Ascending aorta (tissue), 2 donors: ENCODE measurements around the gene XKR7. TPM values are rescaled to one million over a fixed set of nuclear protein-coding genes. Genes with fewer than 3 reads are reported as not detected.

Source experiments
- DNase-seq, 2 donors: peaks; one replicate each; pipeline ENCODE4 v3.0.0-alpha.2; 2019; ENCODE audit warnings: low spot score in 2 of 2
- H3K27ac ChIP-seq, 2 donors: fragments of 200-600 bp; sonication (generic); one replicate each; pipeline ENCODE4 v1.5.1; 2016 to 2017; ENCODE audit warnings: mild to moderate bottlenecking in 1 of 2
- H3K27me3 ChIP-seq: fragments of 200-600 bp; sonication (generic); one replicate; pipeline ENCODE4 v1.5.1; 2017
- H3K36me3 ChIP-seq, 2 donors: fragments of 200-600 bp; sonication (generic); one replicate each; pipeline ENCODE4 v1.5.1; 2016
- H3K4me1 ChIP-seq, 2 donors: fragments of 200-600 bp; sonication (generic); one replicate each; pipeline ENCODE4 v1.5.1; 2016 to 2017; ENCODE audit warnings: mild to moderate bottlenecking in 1 of 2
- H3K4me3 ChIP-seq, 2 donors: fragments of 200-600 bp; sonication (generic); one replicate each; pipeline ENCODE4 v1.5.1; 2016 to 2017; ENCODE audit warnings: mild to moderate bottlenecking in 1 of 2
- H3K9me3 ChIP-seq, 2 donors: fragments of 200-600 bp; sonication (generic); one replicate each; pipeline ENCODE4 v1.5.1; 2016
- intact Hi-C: fragments of 100-400 bp; cut with DNase I; formaldehyde crosslinking; loops from one replicate; pipeline ENCODE4 v1.15.1; 2023
- total RNA-seq: library from RNA; depleted of rRNA; stranded (reverse); fragments of >200 nt; gene quantifications from one replicate; pipeline ENCODE4 v1.1.0, GENCODE V29; 2016
- TF ChIP-seq, protein P1 (sequence below), 3 experiments: fragments of 200-600 bp in 2 of 3; fragments of 450-650 bp in 1 of 3; sonication (generic) in 2 of 3; IDR thresholded peaks; one replicate each; pipeline ENCODE4 v1.5.1; 2016 to 2019; ENCODE audit warnings: antibody characterized with exemption in 3 of 3, mild to moderate bottlenecking in 1 of 3, moderate library complexity in 1 of 3

XKR7 gene
- total RNA-seq, 1 donor from 2014 or later, result not detected

DNA sequence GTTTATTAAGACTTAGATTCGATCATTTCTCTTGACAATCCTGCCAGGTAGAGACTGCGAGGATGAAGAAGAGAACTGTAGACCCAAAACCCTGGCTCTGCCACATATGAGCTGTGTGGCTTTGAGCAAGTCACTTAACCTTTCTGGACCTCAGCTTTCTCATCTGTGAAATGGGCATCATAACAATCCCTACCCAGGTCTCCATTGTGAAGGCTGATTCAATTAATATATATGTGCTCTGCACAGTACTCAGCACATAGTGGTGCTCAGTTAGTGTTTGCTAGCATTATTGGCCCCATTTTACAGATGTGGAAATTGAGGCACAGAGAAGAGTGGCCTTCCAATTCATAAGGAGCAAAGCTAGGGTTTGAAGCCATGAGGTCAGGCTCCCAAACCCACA lies 7.9 kb downstream of the XKR7 start:
- intact Hi-C loops, result no loop called here
- TF ChIP-seq, protein P1, sequence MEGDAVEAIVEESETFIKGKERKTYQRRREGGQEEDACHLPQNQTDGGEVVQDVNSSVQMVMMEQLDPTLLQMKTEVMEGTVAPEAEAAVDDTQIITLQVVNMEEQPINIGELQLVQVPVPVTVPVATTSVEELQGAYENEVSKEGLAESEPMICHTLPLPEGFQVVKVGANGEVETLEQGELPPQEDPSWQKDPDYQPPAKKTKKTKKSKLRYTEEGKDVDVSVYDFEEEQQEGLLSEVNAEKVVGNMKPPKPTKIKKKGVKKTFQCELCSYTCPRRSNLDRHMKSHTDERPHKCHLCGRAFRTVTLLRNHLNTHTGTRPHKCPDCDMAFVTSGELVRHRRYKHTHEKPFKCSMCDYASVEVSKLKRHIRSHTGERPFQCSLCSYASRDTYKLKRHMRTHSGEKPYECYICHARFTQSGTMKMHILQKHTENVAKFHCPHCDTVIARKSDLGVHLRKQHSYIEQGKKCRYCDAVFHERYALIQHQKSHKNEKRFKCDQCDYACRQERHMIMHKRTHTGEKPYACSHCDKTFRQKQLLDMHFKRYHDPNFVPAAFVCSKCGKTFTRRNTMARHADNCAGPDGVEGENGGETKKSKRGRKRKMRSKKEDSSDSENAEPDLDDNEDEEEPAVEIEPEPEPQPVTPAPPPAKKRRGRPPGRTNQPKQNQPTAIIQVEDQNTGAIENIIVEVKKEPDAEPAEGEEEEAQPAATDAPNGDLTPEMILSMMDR (IDR thresholded peaks at IDR 0.05), result no peak
- no peak for DNase-seq
- H3K9me3 ChIP-seq, result no peaks in the 10 kb centered on the region
- no peaks in the 10 kb centered on the region for H3K4me1 ChIP-seq
- no peak overlapping the region for H3K27ac ChIP-seq
- no peaks in the 10 kb centered on the region for H3K27me3 ChIP-seq
- no peak overlapping the region for H3K4me3 ChIP-seq
- no peaks in the 10 kb centered on the region for H3K36me3 ChIP-seq

DNA sequence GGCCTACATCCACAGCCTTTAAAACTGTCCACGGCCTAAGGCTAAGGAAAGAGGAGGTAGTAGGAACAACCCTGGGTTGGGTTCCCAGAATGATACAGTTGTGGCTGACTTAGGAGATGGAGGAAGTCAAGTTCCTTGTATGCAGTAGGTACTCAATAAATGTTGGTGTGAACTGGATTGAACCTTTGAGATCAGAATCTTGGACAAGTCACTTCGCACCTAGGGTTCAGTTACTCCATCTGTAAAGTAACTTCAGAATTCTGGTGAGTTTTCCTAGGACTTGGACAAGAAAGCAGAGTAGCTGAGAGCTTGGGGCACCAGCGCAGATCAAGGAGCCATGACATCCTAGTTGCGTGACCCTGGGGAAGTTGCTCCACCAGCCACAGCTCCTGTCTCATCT lies 9.1 kb downstream of the XKR7 start:
- H3K9me3 ChIP-seq, result no peaks in the 10 kb centered on the region
- no peaks in the 10 kb centered on the region for H3K27me3 ChIP-seq
- TF ChIP-seq, protein P1 (IDR thresholded peaks at IDR 0.05), result no peak
- intact Hi-C loops, result no loop called here
- DNase-seq, result no peak
- no peaks in the 10 kb centered on the region for H3K4me1 ChIP-seq
- no peak overlapping the region for H3K4me3 ChIP-seq
- H3K27ac ChIP-seq, result no peak overlapping the region
- no peaks in the 10 kb centered on the region for H3K36me3 ChIP-seq

DNA sequence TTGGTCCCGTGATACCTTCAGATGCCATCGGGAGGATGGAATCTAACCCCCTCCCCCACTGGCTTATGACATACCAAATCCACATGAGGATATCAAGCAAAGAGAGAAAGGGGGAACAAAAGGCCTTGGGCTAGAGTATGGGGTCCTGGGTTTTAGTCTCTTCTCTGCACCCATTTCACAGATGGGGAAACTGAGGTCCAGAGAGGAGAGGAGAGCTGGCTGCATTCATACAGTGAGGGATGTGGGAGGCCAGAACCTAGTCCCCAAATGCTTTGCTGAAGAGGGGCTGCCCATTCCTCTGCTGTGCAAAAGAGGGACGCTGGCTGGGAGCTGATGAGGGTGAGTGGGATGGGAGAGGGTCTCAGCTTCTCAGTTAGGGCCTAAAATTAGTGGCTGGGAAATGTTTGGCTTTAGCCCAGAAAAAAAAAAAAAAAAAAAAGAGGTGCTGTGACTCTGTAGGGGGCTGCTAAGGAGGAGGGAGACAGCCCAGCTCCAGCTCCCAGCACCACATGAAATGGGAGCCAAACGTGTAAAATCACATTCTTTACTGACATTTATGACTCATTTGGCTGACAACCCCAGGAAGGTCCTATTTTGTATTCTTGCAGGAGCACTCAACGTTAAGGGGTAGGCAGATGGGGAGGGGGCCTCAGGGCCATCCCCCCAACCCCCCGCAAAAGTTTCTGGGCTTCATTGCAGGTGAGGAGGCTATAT lies 11.9 kb downstream of the XKR7 start:
- Histone ChIP-seq H3K4me3 (no peak overlapping the region), H3K27me3 (no peaks in the 10 kb centered on the region), H3K9me3 (no peaks in the 10 kb centered on the region), H3K36me3 (no peaks in the 10 kb centered on the region), H3K4me1 (no peaks in the 10 kb centered on the region), H3K27ac (no peak overlapping the region)
- TF ChIP-seq, protein P1 (IDR thresholded peaks at IDR 0.05), result no peak
- DNase-seq, result no peak
- intact Hi-C loops, result no loop called here

DNA sequence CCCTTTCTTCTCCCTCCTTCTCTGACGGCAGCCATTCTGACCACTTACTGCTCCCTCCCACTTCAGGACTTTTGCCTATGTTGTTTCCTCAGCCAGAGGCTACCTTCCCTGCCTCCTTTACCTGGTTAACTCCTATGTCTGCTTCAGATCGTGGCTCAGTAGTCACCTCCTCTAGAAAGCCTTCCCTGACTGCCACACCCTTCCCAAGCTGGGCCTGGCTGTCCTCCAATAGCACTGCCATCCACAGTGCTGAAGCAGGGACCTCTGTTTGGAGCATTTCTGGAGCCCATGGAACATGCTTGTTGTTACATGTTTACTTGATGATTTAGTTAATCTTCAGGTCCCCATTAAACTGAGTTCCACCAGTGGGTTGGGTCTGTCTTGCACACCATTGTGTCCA lies 13.8 kb downstream of the XKR7 start:
- no peaks in the 10 kb centered on the region for H3K36me3 ChIP-seq
- no peaks in the 10 kb centered on the region for H3K27me3 ChIP-seq

DNA sequence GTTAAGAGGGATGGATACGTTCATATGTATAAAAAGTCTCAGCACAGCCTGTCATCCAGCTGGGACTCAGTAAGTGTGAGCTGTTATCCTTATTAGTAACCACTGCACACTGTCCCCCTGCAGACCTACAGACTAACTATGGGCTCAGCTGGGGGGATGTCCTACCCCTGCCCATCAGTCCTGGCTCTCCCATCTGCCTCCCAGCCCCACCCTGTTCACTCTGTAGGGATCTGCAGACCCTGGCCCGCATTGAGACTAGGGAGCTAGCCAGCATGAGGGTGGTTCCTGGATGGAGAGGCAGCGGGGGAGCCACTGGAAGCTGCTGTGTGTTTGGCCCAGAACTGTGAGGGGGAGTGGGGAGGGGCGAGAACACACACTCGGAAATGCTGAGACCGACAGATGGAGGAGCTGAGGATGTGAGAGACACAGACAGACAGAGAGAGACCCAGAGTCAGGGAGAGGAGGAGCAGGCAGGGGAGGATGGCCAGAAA lies 17.1 kb downstream of the XKR7 start:
- no peak overlapping the region for H3K27ac ChIP-seq
- no peaks in the 10 kb centered on the region for H3K4me1 ChIP-seq
- no peaks in the 10 kb centered on the region for H3K27me3 ChIP-seq
- H3K4me3 ChIP-seq, result no peak overlapping the region
- no peaks in the 10 kb centered on the region for H3K36me3 ChIP-seq
- no peak for DNase-seq
- intact Hi-C loops, result no loop called here
- TF ChIP-seq, protein P1 (IDR thresholded peaks at IDR 0.05), result no peak
- no peaks in the 10 kb centered on the region for H3K9me3 ChIP-seq

More for the DNA sequence above, 13.8 kb downstream of the XKR7 start:
- Histone ChIP-seq H3K9me3 (no peaks in the 10 kb centered on the region), H3K27ac (no peak overlapping the region), H3K4me3 (no peak overlapping the region), H3K4me1 (no peaks in the 10 kb centered on the region)
- TF ChIP-seq, protein P1 (IDR thresholded peaks at IDR 0.05), result no peak
- no peak for DNase-seq
- intact Hi-C loops, result no loop called here
